ENCODE data around the gene KRTAP10-8. TPM values are rescaled to one million over a fixed set of nuclear protein-coding genes. Genes with fewer than 3 reads are reported as not detected.

KRTAP10-8 gene
- total RNA-seq, 4 donors from 2014 or later: not detected

DNA sequence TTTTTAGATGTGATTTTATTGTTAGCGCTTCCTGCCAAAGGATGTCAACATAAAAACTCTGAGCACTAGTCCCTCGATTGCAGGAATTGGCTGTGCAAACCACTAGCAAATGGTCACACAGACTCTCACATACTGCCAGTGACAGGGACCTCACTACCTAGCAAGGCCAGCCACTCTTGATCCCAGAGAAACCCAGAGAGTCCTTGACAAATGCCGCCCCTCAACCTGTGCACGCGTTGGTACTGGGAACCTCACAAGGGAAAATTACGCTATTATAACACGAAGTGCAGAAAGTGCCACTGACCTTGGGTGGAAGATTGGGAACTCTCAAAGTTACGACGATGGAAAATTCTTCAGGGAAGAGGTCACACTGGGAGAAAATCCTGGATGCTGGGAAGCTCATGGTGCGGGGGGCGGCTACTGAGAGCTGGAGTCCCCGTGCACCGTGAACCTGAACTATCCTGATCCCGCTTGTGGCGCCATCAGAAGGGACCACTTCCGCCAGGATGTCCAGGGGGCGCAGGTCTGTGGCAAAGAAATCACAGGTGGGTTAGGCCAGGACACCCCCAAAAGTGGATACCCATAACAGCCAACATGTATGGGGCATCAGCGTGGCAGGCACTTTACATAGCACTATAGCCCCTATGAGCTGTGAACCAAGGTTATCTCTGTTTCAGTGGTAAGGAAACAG lies 44.3 kb upstream of the KRTAP10-8 start:
- WGBS: 90% methylated on average over 17 of the region's 18 CpGs
- TF ChIP-seq EP300 (IDR thresholded peaks at IDR 0.05) (no peak), POLR2AphosphoS5 (IDR thresholded peaks at IDR 0.05) (no peak), POLR2A (IDR thresholded peaks at IDR 0.05; ENCODE audit: low read depth) (no peak)
- TF ChIP-seq, protein P1, sequence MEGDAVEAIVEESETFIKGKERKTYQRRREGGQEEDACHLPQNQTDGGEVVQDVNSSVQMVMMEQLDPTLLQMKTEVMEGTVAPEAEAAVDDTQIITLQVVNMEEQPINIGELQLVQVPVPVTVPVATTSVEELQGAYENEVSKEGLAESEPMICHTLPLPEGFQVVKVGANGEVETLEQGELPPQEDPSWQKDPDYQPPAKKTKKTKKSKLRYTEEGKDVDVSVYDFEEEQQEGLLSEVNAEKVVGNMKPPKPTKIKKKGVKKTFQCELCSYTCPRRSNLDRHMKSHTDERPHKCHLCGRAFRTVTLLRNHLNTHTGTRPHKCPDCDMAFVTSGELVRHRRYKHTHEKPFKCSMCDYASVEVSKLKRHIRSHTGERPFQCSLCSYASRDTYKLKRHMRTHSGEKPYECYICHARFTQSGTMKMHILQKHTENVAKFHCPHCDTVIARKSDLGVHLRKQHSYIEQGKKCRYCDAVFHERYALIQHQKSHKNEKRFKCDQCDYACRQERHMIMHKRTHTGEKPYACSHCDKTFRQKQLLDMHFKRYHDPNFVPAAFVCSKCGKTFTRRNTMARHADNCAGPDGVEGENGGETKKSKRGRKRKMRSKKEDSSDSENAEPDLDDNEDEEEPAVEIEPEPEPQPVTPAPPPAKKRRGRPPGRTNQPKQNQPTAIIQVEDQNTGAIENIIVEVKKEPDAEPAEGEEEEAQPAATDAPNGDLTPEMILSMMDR (IDR thresholded peaks at IDR 0.05): no peak

GRCh38 chr21:44568261-44568660 lies 43.6 kb upstream of the KRTAP10-8 start:
- H3K4me3 ChIP-seq: no peak overlapping the region
- no peaks in the 10 kb centered on the region for H3K36me3 ChIP-seq
- DNase-seq (ENCODE audit: extremely low spot score): peak; percentile 66
- TF ChIP-seq, protein P1 (IDR thresholded peaks at IDR 0.05): no peak
- TF ChIP-seq POLR2AphosphoS5 (IDR thresholded peaks at IDR 0.05) (no peak), EP300 (IDR thresholded peaks at IDR 0.05) (no peak)
- no peak overlapping the region for H3K27ac ChIP-seq (replicated peaks in 1 of 4)
- intact Hi-C loops (cut with DNase I): no loop called here
- H3K27me3 ChIP-seq: peaks cover 0 to 33% (median 0%) of the 10 kb centered on the region in 4 donors
- 76% methylated on average over 3 of the region's 12 CpGs for whole genome bisulfite sequencing
- H3K4me1 ChIP-seq: no peaks in the 10 kb centered on the region
- peaks cover 0 to 11% (median 5%) of the 10 kb centered on the region in 4 donors for H3K9me3 ChIP-seq

More for the DNA sequence above, 44.3 kb upstream of the KRTAP10-8 start:
- Histone ChIP-seq H3K27ac (replicated peaks in 1 of 4) (no peak overlapping the region), H3K36me3 (no peaks in the 10 kb centered on the region), H3K27me3 (peaks cover 0 to 26% (median 0%) of the 10 kb centered on the region in 4 donors), H3K4me1 (no peaks in the 10 kb centered on the region), H3K4me3 (no peak overlapping the region), H3K9me3 (peaks cover 0 to 14% (median 5%) of the 10 kb centered on the region in 4 donors)
- peak; percentile 92 for DNase-seq (ENCODE audit: extremely low spot score)
- intact Hi-C loops (cut with DNase I): no loop called here

- TF ChIP-seq EP300 (IDR thresholded peaks at IDR 0.05): no peak
- TF ChIP-seq, protein P1 (IDR thresholded peaks at IDR 0.05): no peak
- no peak for TF ChIP-seq POLR2AphosphoS5 (IDR thresholded peaks at IDR 0.05)
- no peak for TF ChIP-seq POLR2A (IDR thresholded peaks at IDR 0.05; ENCODE audit: low read depth)
- WGBS: 83% methylated on average over 20 of the region's 27 CpGs
- peaks cover 0 to 11% (median 5%) of the 10 kb centered on the region in 4 donors for H3K9me3 ChIP-seq
- peaks cover 0 to 39% (median 0%) of the 10 kb centered on the region in 4 donors for H3K27me3 ChIP-seq
- no peaks in the 10 kb centered on the region for H3K36me3 ChIP-seq
- no peak overlapping the region for H3K27ac ChIP-seq (replicated peaks in 1 of 4)
- H3K4me1 ChIP-seq: no peaks in the 10 kb centered on the region
- peak; percentile 64 for DNase-seq (ENCODE audit: extremely low spot score)
- intact Hi-C loops (cut with DNase I): no loop called here
- no peak overlapping the region for H3K4me3 ChIP-seq
Measured at GRCh38 chr21:44568667-44569556, 43.0 kb upstream of the KRTAP10-8 start.

DNA sequence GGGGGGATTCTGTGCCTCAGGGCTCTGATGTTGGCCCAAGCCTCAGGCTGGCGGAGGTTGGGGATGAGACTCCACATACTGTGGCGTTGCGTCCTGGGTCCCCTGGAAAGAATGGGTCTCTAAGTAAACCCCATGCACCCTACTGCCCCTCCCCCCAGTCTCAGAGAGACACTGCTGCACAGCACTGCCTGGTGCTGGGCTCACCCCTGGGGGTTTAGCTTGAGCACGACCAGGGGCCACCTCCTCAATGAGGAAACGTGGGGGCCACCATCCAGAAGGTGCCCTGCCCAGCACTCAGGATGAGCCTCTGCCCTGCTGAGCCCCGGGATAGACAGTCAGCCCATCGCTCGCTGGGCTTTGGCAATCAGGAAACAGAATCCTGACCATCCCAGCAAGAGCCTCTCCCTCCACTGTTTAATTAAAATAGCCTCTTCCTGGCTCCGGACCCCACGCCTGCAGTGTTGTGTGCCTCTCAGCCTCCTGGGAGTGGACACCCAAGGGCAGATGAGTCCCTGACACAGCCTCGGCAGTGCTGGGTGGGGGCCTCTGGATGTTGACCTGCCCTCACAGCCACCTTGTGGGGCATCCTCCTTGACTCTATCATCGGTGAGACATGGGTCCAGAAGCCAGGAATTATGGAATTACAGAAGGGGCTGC lies 41.9 kb upstream of the KRTAP10-8 start:
- no peaks in the 10 kb centered on the region for H3K36me3 ChIP-seq
- no peak overlapping the region for H3K4me3 ChIP-seq
- no peak for TF ChIP-seq POLR2AphosphoS5 (IDR thresholded peaks at IDR 0.05)
- TF ChIP-seq EP300 (IDR thresholded peaks at IDR 0.05): no peak
- TF ChIP-seq, protein P1 (IDR thresholded peaks at IDR 0.05): no peak
- TF ChIP-seq POLR2A (IDR thresholded peaks at IDR 0.05; ENCODE audit: low read depth): no peak
- peaks cover 0 to 11% (median 5%) of the 10 kb centered on the region in 4 donors for H3K9me3 ChIP-seq
- 73% methylated on average over 5 of the region's 12 CpGs for WGBS
- intact Hi-C loops (cut with DNase I): no loop called here
- DNase-seq (ENCODE audit: extremely low spot score): peak; percentile 37
- no peaks in the 10 kb centered on the region for H3K4me1 ChIP-seq
- H3K27me3 ChIP-seq: peaks cover 0 to 48% (median 0%) of the 10 kb centered on the region in 4 donors
- H3K27ac ChIP-seq (replicated peaks in 1 of 4): no peak overlapping the region
